HG03066 (cell line): ENCODE data around the gene HBE1.
"Not testable (repeated sequence)": the region's sequence is repeated elsewhere in the genome, so short reads cannot be mapped to it uniquely, and the experiment has no call there.

Experiments
- ATAC-seq: cut with Tn5 transposase; IDR thresholded peaks from one replicate; pipeline ENCODE4 v1.9.1; 2021; ENCODE audit warnings: low read depth; ENCODE audit not compliant: unreplicated experiment

Gene HBE1

GRCh38 chr11:5254646-5255413, 14.9 kb downstream of the HBE1 start, which contains the start of gene HBG2:
Gene HBG2 (minus strand): TSS chr11:5254781. CDS start chr11:5254728, 53 bp downstream.
- ATAC-seq, result not testable (repeated sequence)

GRCh38 chr11:5254023-5254422, 15.7 kb downstream of the HBE1 start:
- ATAC-seq, result not testable (repeated sequence)

GRCh38 chr11:5253440-5253839, 16.3 kb downstream of the HBE1 start:
- not testable (repeated sequence) for ATAC-seq

GRCh38 chr11:5252919-5253265, 16.9 kb downstream of the HBE1 start:
- no peak for ATAC-seq

GRCh38 chr11:5252192-5252918, 17.4 kb downstream of the HBE1 start:
- no peak for ATAC-seq

- no peak for ATAC-seq
Observed at GRCh38 chr11:5251746-5252145, 18.0 kb downstream of the HBE1 start.

- ATAC-seq, result no peak
Observed at GRCh38 chr11:5250543-5251204, 19.1 kb downstream of the HBE1 start.

- ATAC-seq, result not testable (repeated sequence)
Observed at GRCh38 chr11:5249807-5250396, 19.8 kb downstream of the HBE1 start, which contains the start of gene HBG1. Gene HBG1 (minus strand): TSS chr11:5249857. CDS start chr11:5249804, 53 bp downstream.

GRCh38 chr11:5248498-5248897, 21.2 kb downstream of the HBE1 start:
- not testable (repeated sequence) for ATAC-seq

GRCh38 chr11:5247472-5248192, 22.1 kb downstream of the HBE1 start:
- ATAC-seq, result no peak

GRCh38 chr11:5246772-5247471, 22.8 kb downstream of the HBE1 start:
- ATAC-seq, result no peak

- ATAC-seq, result no peak
Observed at GRCh38 chr11:5245155-5245554, 24.6 kb downstream of the HBE1 start.

- ATAC-seq, result no peak
Observed at GRCh38 chr11:5243816-5244180, 25.9 kb downstream of the HBE1 start.

- ATAC-seq, result peak; percentile 53
Observed at GRCh38 chr11:5242933-5243815, 26.6 kb downstream of the HBE1 start.

- no peak for ATAC-seq
Observed at GRCh38 chr11:5242208-5242607, 27.5 kb downstream of the HBE1 start.

GRCh38 chr11:5241458-5241857, 28.3 kb downstream of the HBE1 start:
- ATAC-seq, result no peak

- no peak for ATAC-seq
Observed at GRCh38 chr11:5240458-5240857, 29.3 kb downstream of the HBE1 start.

GRCh38 chr11:5240056-5240455, 29.7 kb downstream of the HBE1 start:
- ATAC-seq, result no peak

- ATAC-seq, result no peak
Observed at GRCh38 chr11:5239046-5239445, 30.7 kb downstream of the HBE1 start.
